Islet of Langerhans (tissue), 1 donor: Measurements from ENCODE around the gene GBX1.

Experiments
- FAIRE-seq: peaks from one replicate; lab custom pipeline; 2011; peaks lifted over from hg19 to GRCh38; lab: Jason Lieb, UNC

GBX1 gene

GRCh38 chr7:151114151-151115090 lies 53.1 kb downstream of the GBX1 start:
- no peak for FAIRE-seq

DNA sequence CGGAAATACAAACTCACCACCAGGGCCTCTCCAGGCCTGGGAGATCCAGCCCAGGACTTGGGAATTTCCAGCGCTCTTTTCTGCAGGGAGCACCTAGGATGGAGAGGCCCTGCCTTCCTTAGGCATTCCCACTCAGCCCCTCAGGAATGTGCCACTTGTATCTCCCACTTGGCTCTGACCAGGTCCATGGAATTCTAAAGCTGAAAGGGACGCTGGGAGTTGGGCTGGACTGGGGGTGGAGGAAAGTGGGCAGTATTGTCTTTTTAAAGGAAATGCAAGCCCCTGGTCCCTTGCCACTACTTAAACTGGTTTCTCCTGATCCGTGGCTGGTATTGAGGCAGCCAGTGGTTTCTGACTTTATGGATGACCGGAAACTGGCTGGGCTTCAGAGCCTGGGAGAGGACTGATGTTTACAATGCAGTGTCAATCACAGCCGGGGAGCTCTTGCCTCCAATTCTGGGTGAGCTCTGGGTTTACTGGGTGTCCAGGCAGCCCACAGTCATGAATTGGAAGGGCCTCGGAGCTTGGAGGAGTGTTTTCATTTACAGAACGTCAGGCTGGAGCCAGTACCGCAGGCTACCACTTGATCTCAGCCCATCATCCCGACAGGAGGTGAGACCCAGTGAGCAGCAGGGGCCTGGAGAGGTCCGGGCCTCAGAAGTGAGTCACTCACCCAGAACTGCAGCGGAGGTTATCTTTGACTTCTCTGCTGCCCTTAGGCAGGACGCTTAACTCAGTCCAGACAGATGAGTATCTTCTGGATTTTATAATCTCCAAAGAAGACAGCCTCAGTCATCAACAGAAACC lies 53.9 kb downstream of the GBX1 start:
- no peak for FAIRE-seq

GRCh38 chr7:151110941-151111645 lies 56.4 kb downstream of the GBX1 start:
- no peak for FAIRE-seq

- FAIRE-seq = no peak
Measured at GRCh38 chr7:151110236-151110940, 57.1 kb downstream of the GBX1 start.

- FAIRE-seq = no peak
Measured at GRCh38 chr7:151109094-151110048, 58.1 kb downstream of the GBX1 start.

DNA sequence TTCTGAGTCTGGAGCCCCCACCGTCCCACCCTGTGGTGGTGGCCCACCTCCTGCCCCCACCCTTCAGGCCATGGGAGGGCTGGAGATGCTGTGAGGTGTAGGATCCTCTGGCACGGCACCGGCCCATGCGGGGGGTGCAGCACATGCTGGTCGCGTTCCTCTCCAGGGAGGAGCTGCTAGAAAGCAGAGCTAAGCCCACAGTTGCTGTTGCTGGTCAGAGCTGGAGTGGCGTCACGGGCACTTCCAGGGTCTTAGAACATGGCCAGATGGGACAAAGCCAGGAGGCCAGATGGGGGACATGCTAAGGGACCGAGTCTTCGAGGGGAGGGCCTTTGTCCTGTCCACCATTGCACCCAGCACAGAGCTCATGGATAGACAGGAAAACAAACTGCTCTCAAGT lies 59.6 kb downstream of the GBX1 start:
- no peak for FAIRE-seq

DNA sequence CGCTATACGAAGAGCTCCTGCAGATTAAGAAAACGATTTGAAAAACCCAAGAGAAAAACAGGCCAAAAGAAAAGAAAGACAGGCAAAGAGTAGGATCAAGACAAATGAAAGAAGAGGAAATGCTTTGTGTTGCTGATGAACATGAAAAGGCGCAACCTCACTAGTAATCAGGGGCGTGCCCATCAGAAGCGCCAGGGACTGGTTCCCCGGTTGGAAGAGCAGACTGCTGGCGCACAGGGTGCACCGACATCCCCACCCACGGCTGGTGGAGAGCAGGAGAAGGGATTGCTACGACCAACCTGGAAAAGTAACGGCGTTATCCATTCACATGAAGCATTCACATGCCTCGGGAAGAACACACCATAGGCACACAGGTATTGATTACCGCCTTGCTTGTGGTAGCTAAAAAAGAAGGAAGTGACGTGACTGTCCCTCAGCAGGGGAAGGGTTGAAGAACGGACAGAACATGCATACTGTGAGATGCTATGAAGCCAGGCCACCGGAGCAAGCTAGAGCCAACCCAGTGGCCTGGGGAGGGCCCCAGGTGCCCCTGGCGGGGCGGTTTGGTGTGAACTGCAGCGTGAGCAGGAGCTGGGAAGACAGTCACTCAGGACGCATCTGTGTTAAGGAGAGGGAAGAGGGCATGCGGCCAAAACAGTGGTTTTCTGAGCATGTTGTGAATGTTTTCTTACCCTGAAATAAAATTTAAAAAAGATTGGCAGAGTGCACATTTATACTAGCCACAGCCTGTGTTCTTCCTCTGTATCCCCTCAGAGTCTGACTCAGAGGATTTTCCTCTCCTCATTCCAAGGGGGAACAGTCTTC lies 62.9 kb downstream of the GBX1 start:
- no peak for FAIRE-seq

DNA sequence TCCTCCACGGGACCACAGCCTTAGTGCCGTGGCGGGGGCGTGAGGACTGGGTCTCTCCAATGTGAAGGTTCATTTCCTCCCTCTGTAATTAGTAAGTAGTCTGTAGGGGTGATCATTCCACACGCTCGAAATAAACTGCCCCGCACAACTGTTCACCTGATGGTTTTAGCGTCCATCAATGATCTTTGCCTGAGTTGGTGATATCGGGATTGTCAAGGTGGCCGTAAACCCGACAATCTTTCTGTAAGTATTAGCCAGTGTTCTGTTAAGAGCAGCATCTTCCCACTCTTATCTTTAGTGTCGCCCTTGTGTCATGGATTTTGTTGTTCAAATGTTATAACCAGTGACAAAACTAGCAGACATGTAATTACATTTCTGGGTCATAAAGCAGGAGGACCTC lies 63.5 kb downstream of the GBX1 start:
- no peak for FAIRE-seq

GRCh38 chr7:151102991-151103390 lies 64.5 kb downstream of the GBX1 start:
- no peak for FAIRE-seq

DNA sequence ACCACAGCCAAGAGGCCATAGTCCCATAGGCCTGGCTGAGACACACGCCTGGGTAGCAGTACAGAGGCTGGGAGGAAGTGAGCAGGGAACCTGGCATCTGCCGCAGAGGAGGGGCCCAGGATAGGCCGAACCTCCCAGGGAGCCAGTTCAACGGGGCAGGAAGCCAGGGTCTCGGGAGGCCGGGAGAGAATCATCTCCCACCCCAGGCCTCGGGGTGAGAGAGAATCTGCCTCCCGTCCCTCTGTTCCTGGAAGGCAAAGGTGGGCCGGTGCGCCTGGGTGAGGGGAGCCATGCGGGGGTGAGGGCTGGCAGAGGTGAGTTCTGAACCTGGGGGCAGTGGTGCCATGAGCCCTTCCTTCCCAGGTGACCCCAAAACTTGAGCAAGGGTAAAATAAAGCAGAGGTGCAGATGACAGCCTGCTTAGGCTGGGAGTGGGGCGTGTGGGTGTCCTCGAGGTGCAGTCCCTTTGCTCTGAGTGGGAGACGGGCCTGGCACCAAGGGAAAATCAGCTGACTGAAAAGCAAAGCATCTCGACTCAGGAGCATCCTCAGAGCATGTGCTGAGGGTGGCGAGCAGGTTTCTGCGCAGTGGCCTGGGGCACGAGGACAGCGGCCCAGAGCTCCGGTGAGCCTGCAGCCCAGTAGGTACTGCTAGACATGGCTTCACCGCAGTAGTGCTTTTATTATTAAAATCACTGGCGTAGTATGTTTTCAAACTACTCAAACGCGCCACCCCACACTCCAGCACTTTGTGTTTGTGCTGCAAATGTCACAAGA lies 65.7 kb downstream of the GBX1 start:
- FAIRE-seq = no peak

DNA sequence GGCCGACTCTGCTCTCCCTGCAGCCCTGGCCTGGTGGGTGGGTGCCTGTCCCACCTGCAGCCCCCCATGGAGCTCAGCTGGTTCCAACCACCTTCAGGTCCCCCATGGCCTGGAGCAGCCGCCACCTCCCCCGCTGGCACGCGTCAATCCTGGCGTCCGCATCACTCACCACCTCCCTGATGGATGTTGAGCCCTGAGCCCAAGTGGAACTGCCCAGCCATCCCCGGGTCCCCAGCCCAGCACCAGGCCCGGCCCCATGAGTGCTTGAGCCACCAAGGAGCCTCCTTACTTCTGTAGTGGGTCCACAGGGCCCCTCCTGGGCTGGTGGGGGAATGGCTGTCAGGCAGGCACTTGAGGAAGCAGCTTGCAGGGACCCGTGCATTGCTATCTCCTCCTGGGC lies 66.6 kb downstream of the GBX1 start:
- FAIRE-seq = no peak

- no peak for FAIRE-seq
Measured at GRCh38 chr7:151099486-151100211, 67.8 kb downstream of the GBX1 start.
